A375 (cell line): ENCODE data around the gene SNORC. TPM values are rescaled to one million over a fixed set of nuclear protein-coding genes. Genes with fewer than 3 reads are reported as not detected.

Source experiments
- small RNA-seq: library from RNA; depleted of rRNA; stranded (forward); fragments of <200 nt; gene quantifications from one replicate; pipeline ENCODE3, GENCODE V24; 2014
- total RNA-seq: library from RNA; depleted of rRNA; stranded (reverse); fragments of >200 nt; shearing (Covaris generic); gene quantifications from 2 replicates; pipeline ENCODE4 v1.2.3, GENCODE V29; 2014; rRNA removed

Gene SNORC
- total RNA-seq: 1.1 TPM in 2 replicates

DNA sequence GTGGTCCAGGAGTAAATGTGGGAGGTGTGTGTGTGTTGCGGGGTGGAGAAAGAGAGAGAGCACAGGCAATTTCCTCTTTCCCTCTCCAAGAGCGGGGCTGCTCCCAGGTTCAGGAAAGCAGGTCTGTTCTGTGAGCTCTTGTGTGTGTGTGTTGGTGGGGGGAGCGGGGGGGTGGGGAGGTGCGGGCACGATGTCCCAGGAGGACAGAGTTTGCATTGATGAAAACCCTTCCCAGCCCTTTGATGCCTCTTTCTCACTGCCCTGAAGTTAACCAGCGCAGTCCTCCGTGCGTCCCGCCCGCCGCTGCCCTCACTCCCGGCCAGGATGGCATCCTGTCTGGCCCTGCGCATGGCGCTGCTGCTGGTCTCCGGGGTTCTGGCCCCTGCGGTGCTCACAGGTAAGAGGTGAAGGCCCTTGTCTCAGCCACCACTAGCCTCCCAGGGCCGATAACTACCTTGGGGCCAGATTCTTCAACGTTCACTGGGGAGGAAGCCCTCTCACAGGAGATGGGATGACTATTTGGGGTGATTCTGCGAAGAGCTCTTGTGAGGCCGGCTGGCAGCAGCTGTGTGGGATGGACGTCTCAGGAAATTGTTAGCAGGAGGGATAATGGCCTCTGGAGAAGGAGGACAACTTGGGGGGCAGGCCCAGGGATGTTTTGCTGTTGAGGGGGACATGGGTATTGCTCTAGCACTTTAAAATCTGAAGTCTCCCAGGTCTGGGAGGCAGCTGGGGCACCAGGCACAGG, at the start of gene SNORC:
Gene SNORC, plus strand, starts transcription at position 247 of the 748 bp plus-strand sequence. Its CDS starts 78 bp downstream, at position 325.

Small RNA genes lying within 50 kb of the gene (small RNA-seq; reads per million reads assigned to genes)
- not detected for gene RF00019

Other genes starting within 250 kb of the SNORC start
- gene EFHD1, start 236.7 kb upstream of the SNORC start, total RNA-seq: not detected in 2 replicates
- 36.3 and 42.7 TPM in 2 replicates for gene GIGYF2, start 172.9 kb upstream of the SNORC start, total RNA-seq
- not detected in 2 replicates for gene KCNJ13, start 93.7 kb upstream of the SNORC start, total RNA-seq
- 4.6 and 7.5 TPM in 2 replicates for gene NGEF, start 143.0 kb downstream of the SNORC start, total RNA-seq
- not detected in 2 replicates for gene NEU2, start 162.4 kb downstream of the SNORC start, total RNA-seq
- 0.37 and 0.72 TPM in 2 replicates for gene INPP5D, start 190.1 kb downstream of the SNORC start, total RNA-seq